Stimulated activated CD4-positive, alpha-beta T cell treated with anti-CD3 and anti-CD28 coated beads, Interleukin-1b, Interleukin-23, amount 100 ng/mL, for 24 hours (primary cell): ENCODE measurements around the gene RASGRF2.
A peak's percentile ranks its signal among the peaks of the same experiment; 100 is the strongest.

Experiments used
- DNase-seq, 4 experiments: peaks; one replicate each; pipeline ENCODE4 v3.0.0-alpha.2; 2020; ENCODE audit warnings: low read depth in 4 of 4, low spot score in 1 of 4

The RASGRF2 gene

DNA sequence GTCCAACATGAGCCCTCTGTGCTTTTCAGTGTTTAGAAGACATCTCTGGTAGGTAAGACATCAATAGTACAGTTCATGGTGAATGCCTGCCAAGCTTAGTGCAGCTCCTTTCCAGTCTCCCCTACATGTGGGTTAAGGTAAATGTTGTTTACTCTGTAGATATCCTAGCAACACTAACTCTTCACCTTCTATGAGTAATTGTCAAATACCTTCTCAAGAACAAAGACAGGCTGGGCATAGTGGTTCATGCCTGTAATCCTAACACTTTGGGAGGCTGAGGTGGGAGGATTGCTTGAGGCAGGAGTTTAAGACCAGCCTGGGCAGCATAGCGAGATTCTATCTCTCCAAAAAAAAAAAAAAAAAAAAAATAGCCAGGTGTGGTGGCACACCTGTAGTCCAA, 18.7 kb upstream of the RASGRF2 start:
- no peak for DNase-seq

DNA sequence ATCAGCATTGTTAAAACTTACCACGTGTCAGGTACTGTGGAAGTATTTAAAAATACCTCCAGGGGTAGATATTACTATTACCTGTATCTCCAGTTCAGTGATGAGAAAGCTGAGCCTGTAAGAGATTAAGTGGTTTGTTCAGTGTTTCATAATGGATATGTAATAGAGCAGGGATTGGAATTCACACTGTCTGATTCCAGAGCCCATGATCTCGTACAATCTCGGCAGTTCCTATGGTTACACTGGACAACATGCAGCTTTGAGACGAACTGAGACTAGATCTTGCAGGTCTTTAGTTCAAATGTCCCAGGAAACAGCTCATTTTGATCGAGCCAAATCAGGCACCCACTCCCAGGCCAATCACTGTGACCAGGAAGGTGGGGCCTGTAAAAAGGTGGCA, 8.8 kb upstream of the RASGRF2 start:
- no peak for DNase-seq

DNA sequence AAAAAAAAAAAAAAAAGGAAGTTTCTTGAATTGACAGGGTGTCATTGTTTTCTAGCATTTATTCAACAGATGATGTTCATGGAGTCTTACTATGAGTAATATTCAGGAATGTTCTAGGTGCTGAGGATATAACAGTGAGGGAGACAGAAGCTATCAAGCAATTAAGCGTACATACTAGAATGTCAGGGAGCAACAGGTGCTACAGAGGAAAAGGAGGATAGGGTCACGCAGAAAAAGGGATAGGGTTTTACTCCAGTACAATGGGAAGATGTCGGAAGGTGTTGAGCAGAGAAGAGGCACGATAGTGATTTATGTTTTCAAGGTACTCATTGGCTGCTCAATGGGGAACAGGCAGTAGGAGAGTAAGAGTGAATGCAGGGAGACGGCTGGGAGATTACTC, 6.6 kb upstream of the RASGRF2 start:
- no peak for DNase-seq

DNA sequence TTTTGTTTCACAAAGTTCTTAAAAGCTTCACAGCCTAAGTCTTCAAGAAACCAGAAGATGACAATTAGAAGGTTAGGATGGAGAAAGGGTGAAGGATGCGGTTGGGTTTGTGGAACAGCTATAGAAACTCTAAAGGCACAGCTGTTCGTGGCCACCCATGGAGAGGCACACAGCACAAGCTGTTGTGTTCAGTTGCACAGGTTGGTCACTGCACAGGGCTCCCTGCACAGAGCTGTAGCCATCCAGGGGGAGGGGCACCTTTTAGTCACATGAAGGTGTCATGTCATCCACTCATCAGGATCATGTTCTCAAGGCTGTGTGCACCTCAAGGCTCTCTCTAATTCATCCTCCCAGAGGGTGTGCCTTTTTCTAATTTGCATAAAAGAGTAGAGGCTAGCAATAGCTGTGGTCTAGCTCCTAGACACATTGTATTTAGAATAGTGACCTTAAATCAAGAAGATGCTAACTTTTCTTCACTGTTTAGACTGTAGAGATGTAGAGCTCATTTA, 5.0 kb upstream of the RASGRF2 start:
- no peak for DNase-seq

DNA sequence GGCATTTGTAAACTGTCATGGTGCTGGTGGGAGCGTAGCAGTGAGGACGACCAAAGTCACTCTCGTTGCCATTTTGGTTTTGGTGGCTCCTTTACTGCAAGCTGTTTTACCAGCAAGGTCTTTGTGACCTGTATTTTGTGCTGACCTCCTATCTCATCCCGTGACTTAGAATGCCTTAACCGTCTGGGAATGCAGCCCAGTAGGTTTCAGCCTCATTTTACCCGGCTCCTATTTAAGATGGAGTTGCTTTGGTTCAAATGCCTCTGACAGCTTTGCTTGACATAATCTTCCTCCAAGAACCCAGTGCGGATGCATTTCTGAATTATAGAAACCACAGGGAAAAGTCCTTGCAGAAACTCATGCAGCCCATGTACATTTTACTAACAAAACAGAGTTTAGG, 3.9 kb upstream of the RASGRF2 start:
- no peak for DNase-seq

DNA sequence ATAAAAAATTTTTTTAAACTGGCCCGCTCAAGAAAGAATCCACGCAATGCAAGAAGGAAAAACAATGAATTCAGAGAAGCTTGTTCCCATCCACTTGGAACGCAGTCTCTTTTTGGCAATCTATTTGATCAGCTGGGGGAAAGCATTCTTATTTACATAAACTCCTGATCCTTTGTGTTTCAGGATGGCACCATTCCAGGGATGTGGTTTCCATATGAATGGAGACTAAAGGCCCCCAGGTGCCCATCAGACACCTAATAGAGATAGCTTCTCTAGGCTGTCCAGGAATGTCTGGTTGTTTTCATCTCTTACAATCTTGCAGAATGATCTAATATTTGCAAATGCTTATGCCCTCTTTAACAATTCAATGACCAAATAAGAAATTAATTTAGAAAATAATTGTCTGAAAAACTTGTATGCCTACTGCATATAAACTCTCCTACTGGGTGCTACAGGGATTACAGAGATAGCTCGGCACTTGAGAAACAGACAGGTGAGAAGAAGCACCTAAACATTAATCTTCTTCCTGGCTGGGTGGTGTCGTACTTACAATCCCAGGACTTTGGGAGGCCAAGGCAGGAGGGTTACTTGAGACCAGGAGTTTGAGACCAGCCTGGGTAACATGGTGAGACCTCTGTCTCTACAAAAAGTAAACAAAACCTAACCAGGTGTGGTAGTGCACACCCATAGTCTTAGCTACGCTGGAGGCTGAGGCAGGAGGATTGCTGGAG, 3.0 kb upstream of the RASGRF2 start:
- DNase-seq = no peak

DNA sequence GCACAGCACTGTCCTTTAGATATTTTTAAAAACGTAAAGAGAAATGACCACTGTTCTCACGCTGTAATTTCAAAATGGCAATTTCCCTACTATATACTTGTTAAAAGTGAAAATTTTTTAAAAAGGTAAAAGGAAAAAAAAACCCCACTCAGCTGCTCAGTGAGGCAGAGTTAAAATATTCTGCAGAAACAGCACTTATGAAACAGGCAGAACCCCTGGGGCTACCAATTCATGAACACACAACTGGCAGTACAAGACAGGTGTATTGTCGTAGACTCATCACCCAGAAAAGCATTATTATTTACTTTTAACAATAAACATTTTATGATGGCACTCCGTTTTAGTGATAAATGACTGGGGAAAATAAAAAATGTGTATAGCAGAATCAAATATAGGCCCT, 1.5 kb upstream of the RASGRF2 start:
- DNase-seq = no peak

GRCh38 chr5:80959138-80959537, 1.0 kb upstream of the RASGRF2 start:
- no peak for DNase-seq

DNA sequence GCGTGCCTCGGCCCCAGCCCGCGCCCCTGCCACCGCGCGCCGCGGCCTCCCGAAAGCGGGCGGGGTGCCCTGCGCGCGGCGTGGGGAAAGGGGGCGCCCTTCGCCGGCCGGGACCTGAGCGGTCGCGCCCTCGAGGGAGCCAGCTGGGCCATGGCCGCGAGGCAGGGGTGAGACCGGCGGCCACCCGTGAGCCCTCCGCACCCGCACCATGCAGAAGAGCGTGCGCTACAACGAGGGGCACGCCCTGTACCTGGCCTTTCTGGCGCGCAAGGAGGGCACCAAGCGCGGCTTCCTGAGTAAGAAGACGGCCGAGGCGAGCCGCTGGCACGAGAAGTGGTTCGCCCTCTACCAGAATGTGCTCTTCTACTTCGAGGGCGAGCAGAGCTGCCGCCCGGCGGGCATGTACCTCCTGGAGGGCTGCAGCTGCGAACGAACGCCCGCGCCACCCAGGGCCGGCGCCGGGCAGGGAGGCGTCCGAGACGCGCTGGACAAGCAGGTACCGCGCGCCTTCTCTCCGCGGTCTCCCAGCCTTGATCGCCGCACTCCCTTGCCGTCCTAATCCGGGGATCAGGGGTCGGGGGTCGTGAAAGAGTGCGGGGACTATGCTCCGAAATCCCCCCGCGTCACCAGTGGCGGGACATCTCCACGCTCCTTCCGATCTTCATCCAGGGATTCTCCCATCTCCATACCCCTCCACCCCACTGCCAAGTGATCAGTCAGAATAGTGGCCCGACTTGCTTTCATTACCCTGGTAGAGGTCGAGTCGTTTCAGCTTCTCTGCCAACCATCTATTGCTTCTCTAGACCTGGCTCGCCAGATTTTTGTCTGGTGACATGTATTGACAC, 590 bp downstream of the RASGRF2 start:
- DNase-seq = peak; percentile 13 to 30 (median 18)

DNA sequence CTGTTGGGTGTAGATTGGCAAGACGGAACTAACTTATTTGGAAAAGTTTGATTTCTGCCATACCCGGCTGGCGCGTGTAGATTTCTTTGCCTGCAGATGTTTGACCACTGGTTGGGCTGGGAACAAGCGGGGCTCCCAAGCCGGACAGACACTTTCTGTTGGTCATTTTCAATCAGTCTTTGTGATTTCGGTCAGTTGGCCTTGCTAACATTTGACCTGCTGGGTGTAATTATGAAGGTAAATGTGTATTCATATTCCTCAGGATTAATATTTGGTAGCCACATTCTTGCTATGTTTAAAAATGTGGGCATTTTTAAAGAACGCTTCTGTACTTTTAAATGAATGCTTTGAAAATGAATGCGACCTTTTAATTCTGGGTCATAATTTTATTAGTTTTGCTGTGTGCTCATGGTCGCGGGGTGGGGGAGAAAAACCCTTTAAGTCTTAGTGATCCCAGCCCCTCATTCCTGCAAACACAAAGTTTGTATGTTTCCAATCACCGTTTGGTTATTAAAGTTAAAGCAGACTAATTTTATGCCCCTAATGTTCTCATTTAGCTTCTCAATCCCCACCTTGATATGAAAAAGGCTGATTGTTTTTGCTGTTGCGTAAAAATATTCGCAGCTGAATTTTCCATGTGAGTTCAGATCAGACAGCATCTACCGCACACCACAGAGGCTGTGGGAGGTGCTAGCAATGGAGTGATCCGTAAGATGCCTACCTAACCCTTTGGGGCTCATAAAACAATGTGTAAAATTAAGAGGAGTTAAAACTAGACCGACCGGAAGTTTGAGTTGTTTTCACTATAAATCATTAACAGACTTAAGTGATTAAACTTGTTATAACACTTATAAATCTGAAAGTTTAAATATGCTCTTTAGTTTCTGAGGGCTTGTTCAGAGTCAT, 1.5 kb downstream of the RASGRF2 start:
- DNase-seq = peak in 3 of 4 experiments; percentile 23 to 44 (median 24)

- DNase-seq = no peak
Measured at GRCh38 chr5:80962630-80963520, 2.7 kb downstream of the RASGRF2 start.

DNA sequence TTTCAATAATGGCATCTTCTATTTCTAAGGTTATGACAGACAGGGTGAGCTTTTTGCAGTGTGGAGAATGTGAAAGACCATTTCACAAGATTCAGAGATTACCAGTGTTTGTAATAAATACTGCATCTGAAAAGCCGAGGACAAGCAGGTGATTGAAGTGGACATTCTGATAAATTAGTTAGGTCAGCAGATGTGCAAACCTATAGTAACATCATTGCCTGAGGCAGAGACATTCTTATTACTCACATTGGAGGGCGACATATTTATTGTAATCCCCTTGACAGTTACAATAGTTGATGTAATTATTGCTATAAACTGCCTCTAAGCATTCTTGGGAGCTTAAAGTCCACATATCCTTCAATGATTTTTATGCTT, 3.3 kb downstream of the RASGRF2 start:
- no peak for DNase-seq

- no peak for DNase-seq
Measured at GRCh38 chr5:80963966-80964481, 3.9 kb downstream of the RASGRF2 start.

DNA sequence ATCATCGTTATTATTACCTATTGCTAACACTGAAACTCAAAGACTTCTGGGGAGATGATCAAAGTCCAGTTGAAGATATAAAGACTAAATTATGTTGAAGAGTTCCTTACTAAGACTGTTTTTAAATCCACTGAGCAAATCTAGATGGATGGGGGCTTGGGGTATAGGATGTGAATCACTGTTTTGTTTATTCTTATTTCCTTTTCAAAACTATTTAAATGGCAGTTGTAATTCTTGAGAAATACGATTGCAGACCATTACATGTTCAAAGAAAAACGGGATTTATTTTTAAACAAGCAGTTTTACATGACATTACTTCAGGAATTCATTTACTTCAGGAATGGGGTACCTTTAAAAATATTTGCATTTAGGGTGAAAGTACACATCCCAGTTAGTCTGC, 4.3 kb downstream of the RASGRF2 start:
- no peak for DNase-seq

DNA sequence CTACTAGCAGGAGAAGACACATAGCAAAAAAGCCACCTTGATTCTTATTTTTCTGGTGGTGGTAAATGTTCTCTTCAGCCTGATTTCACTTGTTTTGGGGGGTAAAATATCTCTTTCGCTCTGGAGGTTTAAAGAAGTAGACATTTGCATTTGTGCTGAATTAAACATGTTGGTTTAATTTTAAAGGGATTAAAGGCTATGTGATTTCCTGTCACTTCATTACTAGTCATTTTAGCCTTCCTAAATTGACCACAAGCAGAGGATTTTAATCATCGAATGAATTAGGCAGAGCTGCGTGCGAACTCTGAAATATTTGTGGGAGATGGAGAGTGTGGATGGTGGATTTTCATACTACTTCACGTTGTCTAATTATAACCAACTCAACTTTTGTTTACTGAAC, 4.8 kb downstream of the RASGRF2 start:
- DNase-seq = no peak

- DNase-seq = no peak
Measured at GRCh38 chr5:80967500-80968181, 7.5 kb downstream of the RASGRF2 start.

GRCh38 chr5:80973027-80973426, 12.9 kb downstream of the RASGRF2 start:
- no peak for DNase-seq

DNA sequence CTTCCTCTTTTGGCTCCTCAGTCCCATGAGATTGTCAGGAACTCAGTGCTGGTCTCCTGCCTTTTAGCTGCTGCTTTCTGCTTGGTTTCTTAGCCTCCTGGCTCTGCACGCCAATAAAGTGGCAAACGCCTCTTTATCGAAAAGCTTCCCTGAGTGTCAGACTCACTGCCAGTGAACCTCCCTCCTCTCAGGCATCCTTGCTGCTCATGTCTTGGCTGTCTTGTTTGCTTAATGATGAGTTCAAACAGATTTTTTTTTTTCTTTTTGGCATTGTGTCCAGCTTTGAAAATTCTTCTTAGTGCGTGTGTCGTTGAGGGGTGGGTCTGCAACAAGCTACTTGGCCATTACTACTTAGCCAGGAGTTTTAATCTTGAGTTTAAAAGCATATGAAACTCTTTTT, 14.9 kb downstream of the RASGRF2 start:
- DNase-seq = no peak

- DNase-seq = no peak
Measured at GRCh38 chr5:80976985-80977384, 16.8 kb downstream of the RASGRF2 start.

GRCh38 chr5:80977764-80978163, 17.6 kb downstream of the RASGRF2 start:
- no peak for DNase-seq
